HG02973 (cell line): ENCODE results near the gene CCM2L.
"Not testable (repeated sequence)": the region's sequence is repeated elsewhere in the genome, so short reads cannot be mapped to it uniquely, and the experiment has no call there.

Experiments
- ATAC-seq: cut with Tn5 transposase; IDR thresholded peaks from one replicate; pipeline ENCODE4 v1.9.1; 2021; ENCODE audit warnings: moderate library complexity; ENCODE audit not compliant: unreplicated experiment

CCM2L gene

GRCh38 chr20:32027643-32028042, 17.4 kb downstream of the CCM2L start:
- ATAC-seq = no peak

GRCh38 chr20:32028647-32029372, 18.6 kb downstream of the CCM2L start:
- no peak for ATAC-seq

- ATAC-seq = no peak
Measured at GRCh38 chr20:32029561-32029960, 19.3 kb downstream of the CCM2L start.

GRCh38 chr20:32031007-32031958, 21.0 kb downstream of the CCM2L start:
- no peak for ATAC-seq

DNA sequence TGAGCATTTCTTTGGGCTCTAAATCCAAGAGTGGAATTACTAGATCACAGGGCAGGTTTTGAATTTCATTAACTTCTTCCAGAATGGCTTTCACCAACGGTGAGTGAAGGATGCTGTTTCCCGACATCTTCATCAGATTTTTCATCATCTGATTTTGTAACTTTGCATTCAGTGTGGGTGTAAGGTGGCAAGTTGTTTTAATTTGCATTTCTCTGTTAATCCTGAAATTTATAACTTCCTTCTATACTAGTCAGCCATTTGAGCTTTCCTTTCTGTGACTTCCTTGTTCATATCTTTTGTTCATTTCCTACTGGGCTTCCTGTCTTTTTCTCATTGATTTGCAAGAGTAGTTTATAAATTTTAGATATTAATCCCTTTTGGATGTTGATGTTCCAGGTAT, 23.1 kb downstream of the CCM2L start:
- no peak for ATAC-seq

- not testable (repeated sequence) for ATAC-seq
Measured at GRCh38 chr20:32033721-32034120, 23.5 kb downstream of the CCM2L start.

DNA sequence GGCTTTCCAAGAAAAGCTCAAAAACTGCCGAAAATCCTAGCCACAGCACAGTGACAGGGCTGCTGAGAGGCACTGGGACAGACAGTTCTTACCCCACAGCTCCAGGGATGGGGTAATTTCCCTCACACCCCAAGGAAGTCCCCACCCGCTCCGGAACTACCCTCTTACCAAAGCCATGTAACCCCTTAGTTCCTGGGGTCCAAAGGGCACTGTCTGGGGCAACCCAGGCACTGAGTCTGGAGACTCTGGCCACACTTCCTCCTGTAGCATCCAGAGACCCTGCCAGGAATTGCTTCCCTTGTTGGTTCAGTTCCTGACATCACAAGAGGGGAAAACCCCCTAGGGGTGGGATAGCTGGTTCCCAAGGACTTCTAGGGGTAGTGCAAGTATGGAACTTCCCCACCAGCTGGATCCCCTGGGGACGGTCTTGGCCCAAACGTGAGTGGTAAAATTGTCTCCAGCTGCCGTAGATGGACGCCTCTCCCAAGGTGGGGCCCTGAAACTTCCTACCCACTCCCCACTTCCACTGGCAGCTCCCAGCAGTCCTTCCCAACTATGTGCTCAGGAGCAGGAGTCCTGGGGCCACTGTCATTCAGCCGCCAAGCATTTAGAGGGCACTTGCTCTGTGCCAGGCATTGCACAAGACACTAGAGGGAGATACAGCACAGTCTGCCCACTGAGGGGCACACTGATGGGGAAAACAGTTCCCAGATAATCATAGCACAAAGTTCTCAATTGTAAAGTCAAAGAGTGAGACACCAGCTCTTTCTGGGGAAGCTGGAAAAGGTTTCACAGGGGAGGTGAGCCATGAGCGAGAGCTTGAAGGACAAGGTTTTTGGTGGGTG, 24.6 kb downstream of the CCM2L start:
- ATAC-seq = no peak

GRCh38 chr20:32035426-32035779, 25.2 kb downstream of the CCM2L start:
- no peak for ATAC-seq

GRCh38 chr20:32036252-32036651, 26.0 kb downstream of the CCM2L start:
- no peak for ATAC-seq

DNA sequence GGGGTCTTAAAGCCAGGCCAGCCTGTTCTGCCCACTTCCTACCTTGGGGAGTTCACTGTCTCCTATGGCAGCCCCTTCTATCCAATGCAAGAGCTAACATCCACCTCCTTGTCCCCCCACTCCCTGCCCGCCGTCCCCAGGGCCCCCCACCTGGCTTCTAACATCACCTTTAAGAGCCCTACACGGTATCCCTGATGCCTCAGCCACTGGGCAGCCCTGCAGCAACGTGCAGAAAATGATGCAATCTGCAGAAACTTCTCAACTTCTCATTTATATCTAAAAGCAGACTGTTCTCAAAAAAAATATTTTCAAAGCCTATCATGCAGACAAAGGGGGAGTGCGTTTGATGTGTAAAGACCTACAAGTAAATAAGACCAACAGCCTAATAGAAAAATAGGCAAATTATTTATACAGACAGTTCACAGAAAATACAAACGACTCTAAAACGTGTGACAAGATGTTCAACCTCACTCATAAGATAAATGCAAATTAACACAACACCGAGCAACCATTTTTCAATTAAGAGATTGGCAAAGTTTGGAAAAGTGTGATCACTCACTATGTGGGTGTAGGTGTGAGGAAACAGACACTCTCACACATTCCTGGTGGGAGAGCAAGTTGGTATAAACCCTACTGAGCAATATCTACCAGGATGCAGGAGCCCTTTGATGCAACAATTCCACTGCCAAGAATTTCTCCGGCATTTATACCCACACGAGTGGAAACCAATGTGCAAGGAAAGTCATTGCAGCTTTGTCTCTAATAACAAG, 26.7 kb downstream of the CCM2L start:
- no peak for ATAC-seq

DNA sequence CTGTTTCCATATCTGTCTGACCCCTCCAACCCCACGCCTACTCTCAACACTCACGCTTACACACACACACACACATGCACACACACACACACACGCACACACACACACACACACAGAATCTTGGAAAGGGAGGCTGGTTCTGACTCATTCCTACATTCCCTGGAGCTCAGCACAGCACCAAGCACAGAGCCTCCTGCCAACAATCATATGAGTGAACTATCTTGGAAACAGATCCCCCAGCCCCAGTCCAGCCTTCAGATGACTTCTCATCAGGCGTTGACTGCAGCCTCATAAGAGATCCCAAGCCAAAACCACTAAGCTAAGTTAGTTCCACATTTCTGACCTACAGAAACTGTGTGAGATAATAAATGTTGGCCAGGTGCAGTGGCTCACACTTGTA, 27.7 kb downstream of the CCM2L start:
- ATAC-seq = no peak

GRCh38 chr20:32040142-32040953, 30.1 kb downstream of the CCM2L start:
- no peak for ATAC-seq

- ATAC-seq = no peak
Measured at GRCh38 chr20:32045999-32046398, 35.8 kb downstream of the CCM2L start.

DNA sequence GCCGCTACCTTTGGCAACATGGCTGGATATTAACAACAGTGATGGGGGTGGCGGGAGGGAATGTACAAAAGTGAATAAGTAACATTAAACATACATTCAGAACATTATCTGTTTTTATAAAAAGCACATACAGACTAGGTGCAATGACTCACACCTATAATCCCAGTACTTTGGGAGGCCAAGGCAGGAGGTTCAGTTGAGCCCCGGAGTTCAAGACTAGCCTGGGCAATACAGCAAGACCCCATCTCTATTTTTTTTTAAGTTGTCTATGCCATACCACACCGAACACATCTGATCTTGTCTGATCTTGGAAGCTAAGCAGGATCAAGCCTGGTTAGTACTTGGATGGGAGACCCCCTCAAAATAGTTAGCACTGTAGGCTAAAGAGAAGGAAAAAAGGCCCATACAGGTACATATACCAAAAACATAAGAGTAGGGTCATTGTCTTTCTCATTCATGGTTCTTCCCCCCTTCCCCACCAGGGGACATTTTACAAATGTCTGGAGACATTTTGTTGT, 40.1 kb downstream of the CCM2L start:
- no peak for ATAC-seq

DNA sequence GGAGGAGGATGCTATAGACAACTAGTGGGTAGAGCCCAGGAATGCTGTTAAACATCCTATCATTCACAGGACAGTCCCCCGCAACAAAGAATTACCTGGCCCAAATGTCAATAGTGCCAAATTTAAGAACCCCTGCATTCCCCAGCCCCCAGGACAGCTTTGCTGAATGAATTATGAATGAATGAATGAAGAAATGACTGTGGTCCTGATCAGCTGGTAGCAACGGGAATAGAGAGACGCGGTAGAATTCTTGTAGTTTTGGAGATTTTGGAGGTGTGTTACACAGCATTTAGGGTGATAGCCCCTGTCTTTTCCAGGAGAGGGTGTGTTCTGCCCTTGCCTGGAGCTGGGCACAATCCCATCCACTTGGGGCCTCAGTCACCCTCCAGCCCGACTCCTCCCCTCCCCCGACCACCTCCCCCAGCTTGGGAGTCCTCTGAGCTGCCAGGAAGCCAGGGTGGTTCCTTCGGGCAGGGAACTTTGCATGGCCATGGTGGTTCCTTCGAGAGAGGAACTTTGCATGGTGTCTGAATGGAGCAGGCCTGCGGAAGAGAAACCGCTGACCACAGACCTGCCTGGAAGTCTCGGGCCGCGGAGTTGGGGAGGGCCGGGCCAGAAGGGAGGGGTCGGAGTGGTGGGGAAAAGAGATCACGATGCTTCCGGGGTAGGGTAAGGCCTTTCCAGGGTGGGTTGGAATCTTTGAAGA, 40.8 kb downstream of the CCM2L start:
- no peak for ATAC-seq

DNA sequence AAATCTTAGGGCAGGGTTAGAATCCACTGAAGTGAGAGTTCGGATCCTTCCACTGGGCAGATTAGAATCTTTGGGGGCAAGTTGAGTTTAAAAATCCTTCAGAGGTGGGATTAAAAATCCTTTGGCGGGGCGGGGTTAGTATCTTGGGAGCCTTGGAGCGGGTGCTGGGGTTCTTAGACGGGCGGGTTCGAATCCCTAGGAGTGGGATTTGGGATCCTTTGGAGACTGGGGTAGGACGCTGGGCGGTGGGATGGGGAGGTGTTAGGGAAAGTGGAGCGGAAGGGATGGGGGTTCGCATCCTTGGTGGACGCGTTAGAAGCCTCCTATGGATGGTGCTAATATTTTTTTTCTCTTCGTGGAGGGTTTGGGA, 41.5 kb downstream of the CCM2L start:
- no peak for ATAC-seq

GRCh38 chr20:32052090-32052777, 42.0 kb downstream of the CCM2L start, which contains the start of gene HCK:
HCK (plus strand) TSS chr20:32052242.
- no peak for ATAC-seq

DNA sequence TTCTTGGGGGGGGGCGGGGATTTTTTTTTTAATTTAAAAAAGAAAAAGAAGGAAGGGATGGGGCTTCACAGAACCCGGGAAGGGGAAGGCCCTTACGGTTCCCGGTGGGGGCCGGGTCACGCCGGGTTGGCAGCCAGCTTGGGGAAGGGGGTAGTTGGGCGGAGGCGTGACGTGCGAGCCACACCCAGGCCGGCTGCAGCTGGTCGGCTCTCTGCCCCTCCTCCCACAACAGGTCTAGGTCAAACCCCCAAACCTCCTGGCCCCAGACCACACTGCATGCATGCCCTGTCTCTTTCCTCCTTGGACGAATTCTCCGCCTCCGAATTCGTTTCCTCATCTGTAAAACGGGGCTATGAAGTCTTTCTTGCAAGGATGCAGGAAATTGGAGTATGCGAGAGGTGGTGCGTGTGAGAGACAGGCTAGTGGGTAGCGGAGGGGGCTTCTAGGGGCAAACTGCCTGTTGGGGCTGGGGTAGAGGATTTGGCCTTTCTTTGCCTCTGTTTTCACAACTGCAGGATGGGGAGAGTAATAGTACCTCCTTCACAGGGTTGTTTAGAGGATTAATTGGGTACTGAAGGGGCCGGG, 42.6 kb downstream of the CCM2L start:
- ATAC-seq = no peak
